ENCODE results near the gene OR51B2. TPM values are rescaled to one million over a fixed set of nuclear protein-coding genes. Genes with fewer than 3 reads are reported as not detected.

The OR51B2 gene
- total and polyA plus RNA-seq, 2 of the 13 experiments (the other 11 are each of a cell fraction or from before 2014, with no cell fraction given): not detected

DNA sequence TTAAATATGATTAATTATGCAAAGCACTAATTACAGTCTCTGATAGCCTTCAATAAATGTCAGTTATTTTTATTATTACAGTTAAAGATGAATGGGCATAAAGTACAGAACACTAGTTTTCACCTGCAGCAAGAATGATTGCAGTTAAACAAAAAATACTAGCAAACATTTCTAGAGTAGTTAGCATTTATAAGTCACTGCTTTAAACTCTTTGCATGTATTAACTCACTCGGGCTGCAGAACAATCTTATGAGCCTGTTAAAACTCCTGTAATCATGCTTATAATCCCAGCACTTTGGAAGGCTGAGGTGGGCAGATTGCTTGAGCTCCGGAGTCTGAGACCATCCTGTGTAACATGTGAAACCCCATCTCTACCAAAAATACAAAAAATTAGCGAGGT is 37.2 kb downstream of the OR51B2 start:
- no peak for TF ChIP-seq ZNF20 (CRISPR knock-in tag; IDR thresholded peaks at IDR 0.05)
- TF ChIP-seq, protein P1, sequence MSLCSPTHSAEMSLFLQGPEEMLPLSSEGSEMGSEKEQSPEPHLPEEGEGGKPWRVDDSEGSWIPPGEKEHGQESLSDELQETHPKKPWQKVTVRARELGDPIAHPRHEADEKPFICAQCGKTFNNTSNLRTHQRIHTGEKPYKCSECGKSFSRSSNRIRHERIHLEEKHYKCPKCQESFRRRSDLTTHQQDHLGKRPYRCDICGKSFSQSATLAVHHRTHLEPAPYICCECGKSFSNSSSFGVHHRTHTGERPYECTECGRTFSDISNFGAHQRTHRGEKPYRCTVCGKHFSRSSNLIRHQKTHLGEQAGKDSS (CRISPR knock-in tag; IDR thresholded peaks at IDR 0.05; ENCODE audit: borderline replicate concordance, low read depth): no peak
- TF ChIP-seq, protein P2, sequence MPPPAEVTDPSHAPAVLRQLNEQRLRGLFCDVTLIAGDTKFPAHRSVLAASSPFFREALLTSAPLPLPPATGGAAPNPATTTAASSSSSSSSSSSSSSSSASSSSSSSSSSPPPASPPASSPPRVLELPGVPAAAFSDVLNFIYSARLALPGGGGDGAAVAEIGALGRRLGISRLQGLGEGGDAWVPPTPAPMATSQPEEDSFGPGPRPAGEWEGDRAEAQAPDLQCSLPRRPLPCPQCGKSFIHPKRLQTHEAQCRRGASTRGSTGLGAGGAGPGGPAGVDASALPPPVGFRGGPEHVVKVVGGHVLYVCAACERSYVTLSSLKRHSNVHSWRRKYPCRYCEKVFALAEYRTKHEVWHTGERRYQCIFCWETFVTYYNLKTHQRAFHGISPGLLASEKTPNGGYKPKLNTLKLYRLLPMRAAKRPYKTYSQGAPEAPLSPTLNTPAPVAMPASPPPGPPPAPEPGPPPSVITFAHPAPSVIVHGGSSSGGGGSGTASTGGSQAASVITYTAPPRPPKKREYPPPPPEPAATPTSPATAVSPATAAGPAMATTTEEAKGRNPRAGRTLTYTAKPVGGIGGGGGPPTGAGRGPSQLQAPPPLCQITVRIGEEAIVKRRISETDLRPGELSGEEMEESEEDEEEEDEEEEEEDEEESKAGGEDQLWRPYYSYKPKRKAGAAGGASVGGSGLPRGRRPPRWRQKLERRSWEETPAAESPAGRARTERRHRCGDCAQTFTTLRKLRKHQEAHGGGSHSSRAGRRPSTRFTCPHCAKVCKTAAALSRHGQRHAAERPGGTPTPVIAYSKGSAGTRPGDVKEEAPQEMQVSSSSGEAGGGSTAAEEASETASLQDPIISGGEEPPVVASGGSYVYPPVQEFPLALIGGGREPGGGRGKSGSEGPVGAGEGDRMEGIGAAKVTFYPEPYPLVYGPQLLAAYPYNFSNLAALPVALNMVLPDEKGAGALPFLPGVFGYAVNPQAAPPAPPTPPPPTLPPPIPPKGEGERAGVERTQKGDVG (CRISPR knock-in tag; IDR thresholded peaks at IDR 0.05; ENCODE audit: borderline replicate concordance): no peak
- no peak for TF ChIP-seq ZFP36L1 (CRISPR knock-in tag; IDR thresholded peaks at IDR 0.05)
- TF ChIP-seq, protein P3, sequence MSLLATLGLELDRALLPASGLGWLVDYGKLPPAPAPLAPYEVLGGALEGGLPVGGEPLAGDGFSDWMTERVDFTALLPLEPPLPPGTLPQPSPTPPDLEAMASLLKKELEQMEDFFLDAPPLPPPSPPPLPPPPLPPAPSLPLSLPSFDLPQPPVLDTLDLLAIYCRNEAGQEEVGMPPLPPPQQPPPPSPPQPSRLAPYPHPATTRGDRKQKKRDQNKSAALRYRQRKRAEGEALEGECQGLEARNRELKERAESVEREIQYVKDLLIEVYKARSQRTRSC (CRISPR knock-in tag; IDR thresholded peaks at IDR 0.05; ENCODE audit: low read depth): no peak
- TF ChIP-seq CENPT (CRISPR knock-in tag; IDR thresholded peaks at IDR 0.05; ENCODE audit: low read depth): no peak
- TF ChIP-seq, protein P4, sequence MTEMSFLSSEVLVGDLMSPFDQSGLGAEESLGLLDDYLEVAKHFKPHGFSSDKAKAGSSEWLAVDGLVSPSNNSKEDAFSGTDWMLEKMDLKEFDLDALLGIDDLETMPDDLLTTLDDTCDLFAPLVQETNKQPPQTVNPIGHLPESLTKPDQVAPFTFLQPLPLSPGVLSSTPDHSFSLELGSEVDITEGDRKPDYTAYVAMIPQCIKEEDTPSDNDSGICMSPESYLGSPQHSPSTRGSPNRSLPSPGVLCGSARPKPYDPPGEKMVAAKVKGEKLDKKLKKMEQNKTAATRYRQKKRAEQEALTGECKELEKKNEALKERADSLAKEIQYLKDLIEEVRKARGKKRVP (CRISPR knock-in tag; IDR thresholded peaks at IDR 0.05): no peak
- no peak for TF ChIP-seq ZNF138 (CRISPR knock-in tag; IDR thresholded peaks at IDR 0.05; ENCODE audit: low read depth)
- no peak for TF ChIP-seq ZSCAN30 (CRISPR knock-in tag; IDR thresholded peaks at IDR 0.05)
- TF ChIP-seq RAD21 (CRISPR knock-in tag; IDR thresholded peaks at IDR 0.05): no peak
- TF ChIP-seq ZNF136 (CRISPR knock-in tag; IDR thresholded peaks at IDR 0.05; ENCODE audit: low read depth): no peak
- no peak for TF ChIP-seq ZNF788 (CRISPR knock-in tag; IDR thresholded peaks at IDR 0.05; ENCODE audit: borderline replicate concordance)
- TF ChIP-seq, protein P5, sequence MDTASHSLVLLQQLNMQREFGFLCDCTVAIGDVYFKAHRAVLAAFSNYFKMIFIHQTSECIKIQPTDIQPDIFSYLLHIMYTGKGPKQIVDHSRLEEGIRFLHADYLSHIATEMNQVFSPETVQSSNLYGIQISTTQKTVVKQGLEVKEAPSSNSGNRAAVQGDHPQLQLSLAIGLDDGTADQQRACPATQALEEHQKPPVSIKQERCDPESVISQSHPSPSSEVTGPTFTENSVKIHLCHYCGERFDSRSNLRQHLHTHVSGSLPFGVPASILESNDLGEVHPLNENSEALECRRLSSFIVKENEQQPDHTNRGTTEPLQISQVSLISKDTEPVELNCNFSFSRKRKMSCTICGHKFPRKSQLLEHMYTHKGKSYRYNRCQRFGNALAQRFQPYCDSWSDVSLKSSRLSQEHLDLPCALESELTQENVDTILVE (CRISPR knock-in tag; IDR thresholded peaks at IDR 0.05): no peak
- TF ChIP-seq YEATS2 (CRISPR knock-in tag; IDR thresholded peaks at IDR 0.05; ENCODE audit: borderline replicate concordance): no peak
- TF ChIP-seq CREM (IDR thresholded peaks at IDR 0.05): no peak
- no peak for TF ChIP-seq CREM (CRISPR knock-in tag; IDR thresholded peaks at IDR 0.05)
- Histone ChIP-seq H3K79me2 (ENCODE audit: insufficient read depth, low read length) (no peaks in the 10 kb centered on the region), H3K9me3 (ENCODE audit: low read length) (no peaks in the 10 kb centered on the region), H3K27me3 (ENCODE audit: control insufficient read depth in 1 of 2, insufficient read depth in 2 of 2, low read length in 2 of 2) (no peaks in the 10 kb centered on the region), H3K27ac (ENCODE audit: extremely low read length, insufficient read depth, low read length) (no peak overlapping the region), H2AFZ (ENCODE audit: low read length) (no peak overlapping the region), H4K20me1 (ENCODE audit: insufficient read depth, low read length) (no peaks in the 10 kb centered on the region), H3K9ac (ENCODE audit: insufficient read depth, low read depth, low read length) (no peak overlapping the region), H3K4me1 (ENCODE audit: insufficient read depth, low read length) (no peaks in the 10 kb centered on the region), H3K36me3 (replicated peaks in 1 of 2; ENCODE audit: control insufficient read depth in 1 of 2, insufficient read depth in 2 of 2, low read length in 2 of 2) (no peaks in the 10 kb centered on the region), H3K4me2 (ENCODE audit: low read depth, low read length) (no peak overlapping the region), H3K4me3 (replicated peaks in 1 of 3; ENCODE audit: insufficient read depth in 1 of 3, low read depth in 2 of 3, low read length in 3 of 3) (no peak overlapping the region)
- intact Hi-C loops (cut with micrococcal nuclease; ENCODE audit: unreplicated experiment) (no loop called here), in situ Hi-C loops (cut with HindIII; ENCODE audit: extremely low pct_ligation_motif_present, low pct_unique_long_range_greater_than_20kb) (no loop called here)
- ChIA-PET CTCF (ENCODE audit: low intra/inter-chr PET ratio, low total read pairs) (no interaction called here), POLR2A (no interaction called here)
- 0% methylated on average over 3 of the region's 3 CpGs for WGBS (ENCODE audit: low lambda C conversion rate)
- BruUV-seq (replicated peaks): no TSS peak
- DNase-seq (ENCODE audit: low spot score) (no peak), ATAC-seq (no peak), FAIRE-seq (no peak)

Measured in HepG2 (cell line).